GM23248 (cell line): ENCODE measurements around the gene KRTAP13-4. TPM values are rescaled to one million over a fixed set of nuclear protein-coding genes. Genes with fewer than 3 reads are reported as not detected.

ENCODE experiments used
- DNase-seq: peaks from one replicate; pipeline ENCODE4 v3.0.0-alpha.2; 2015
- H2AFZ ChIP-seq: fragments of 200-600 bp; sonication (generic); 2 replicates; pipeline ENCODE4 v1.6.1; 2016; ENCODE audit warnings: antibody characterized with exemption
- H3F3A ChIP-seq: fragments of 200-600 bp; sonication (generic); 2 replicates; pipeline ENCODE4 v1.6.1; 2016; ENCODE audit warnings: mild to moderate bottlenecking, antibody characterized with exemption, mixed run types; ENCODE audit not compliant: insufficient read depth
- H3K27ac ChIP-seq: fragments of 200-600 bp; sonication (generic); 2 replicates; pipeline ENCODE4 v1.5.1; 2016; ENCODE audit warnings: mild to moderate bottlenecking
- H3K27me3 ChIP-seq: fragments of 200-600 bp; sonication (generic); replicated peaks from 2 replicates; pipeline ENCODE4 v1.6.1; 2016; ENCODE audit warnings: mild to moderate bottlenecking; ENCODE audit not compliant: insufficient read depth
- H3K36me3 ChIP-seq: fragments of 200-600 bp; sonication (generic); 2 replicates; pipeline ENCODE4 v1.6.1; 2016; ENCODE audit warnings: low read depth, mild to moderate bottlenecking
- H3K4me1 ChIP-seq: fragments of 200-600 bp; sonication (generic); 2 replicates; pipeline ENCODE4 v1.6.1; 2016; ENCODE audit warnings: mild to moderate bottlenecking; ENCODE audit not compliant: insufficient read depth
- H3K4me2 ChIP-seq: fragments of 200-600 bp; sonication (generic); one replicate; pipeline ENCODE4 v1.6.1; 2016; ENCODE audit warnings: mild to moderate bottlenecking; ENCODE audit not compliant: unreplicated experiment
- H3K4me3 ChIP-seq: fragments of 200-600 bp; sonication (generic); 2 replicates; pipeline ENCODE4 v1.5.1; 2016; ENCODE audit warnings: mild to moderate bottlenecking
- H3K79me2 ChIP-seq: fragments of 200-600 bp; sonication (generic); 2 replicates; pipeline ENCODE4 v1.6.1; 2016; ENCODE audit warnings: mild to moderate bottlenecking; ENCODE audit not compliant: insufficient read depth
- H3K9ac ChIP-seq: fragments of 200-600 bp; sonication (generic); 2 replicates; pipeline ENCODE4 v1.6.1; 2016; ENCODE audit warnings: mild to moderate bottlenecking
- H3K9me2 ChIP-seq: fragments of 200-600 bp; sonication (generic); 2 replicates; pipeline ENCODE4 v1.6.1; 2016; ENCODE audit warnings: mixed run types, mild to moderate bottlenecking, moderate library complexity; ENCODE audit not compliant: insufficient read depth
- H3K9me3 ChIP-seq: fragments of 200-600 bp; sonication (generic); one replicate; pipeline ENCODE4 v1.6.1; 2017; ENCODE audit warnings: low read depth
- H4K20me1 ChIP-seq: fragments of 200-600 bp; sonication (generic); 2 replicates; pipeline ENCODE4 v1.6.0; 2016; ENCODE audit not compliant: insufficient read depth
- EZH2 ChIP-seq: fragments of 200-600 bp; sonication (generic); IDR thresholded peaks from 2 replicates; pipeline ENCODE4 v1.6.1; 2018; ENCODE audit warnings: antibody characterized with exemption, mild to moderate bottlenecking; ENCODE audit not compliant: insufficient read depth, poor library complexity, severe bottlenecking
- EZH2phosphoT487 ChIP-seq: fragments of 200-600 bp; sonication (generic); IDR thresholded peaks from 2 replicates; pipeline ENCODE4 v1.6.1; 2018; ENCODE audit warnings: antibody characterized with exemption, moderate library complexity, mild to moderate bottlenecking, low read depth; ENCODE audit not compliant: insufficient read depth
- WGBS, 2 experiments: methylation state at CpG; one replicate each; pipeline ENCODE4 v1.1.6; 2015 to 2017; ENCODE audit warnings: low lambda C conversion rate in 2 of 2, low coverage in 1 of 2; ENCODE audit errors: missing lambda C conversion rate in 2 of 2; 5-methylcytosine and 5-hydroxymethylcytosine counted together
- in situ Hi-C: fragments of 300-500 bp; cut with MboI; formaldehyde crosslinking; loops from 2 replicates; pipeline ENCODE4 v1.15.0; 2020
- polyA plus RNA-seq: library from polyadenylated mRNA; unstranded; fragments of >200 nt; fragmentation: Nextera tagmentation; extraction: Ambion mirVana; gene quantifications from 2 replicates; pipeline ENCODE4 v1.2.1, GENCODE V29; 2016
- total RNA-seq: library from RNA; depleted of rRNA; stranded (reverse); fragments of >200 nt; shearing (Covaris generic); gene quantifications from 2 replicates; pipeline ENCODE4 v1.2.3, GENCODE V29; 2014; rRNA removed

Gene KRTAP13-4
- total and polyA plus RNA-seq, 2 experiments from 2014 or later = not detected

GRCh38 chr21:30468900-30469714, 39.1 kb downstream of the KRTAP13-4 start:
- H2AFZ ChIP-seq = no peak overlapping the region
- H3K9me3 ChIP-seq = no peaks in the 10 kb centered on the region
- H4K20me1 ChIP-seq = no peaks in the 10 kb centered on the region
- 1 to 3% methylated on average over 6 of the region's 6 CpGs for WGBS, 2 experiments
- no peak overlapping the region for H3K27ac ChIP-seq
- DNase-seq = no peak
- in situ Hi-C loops = no loop called here
- no peak overlapping the region for H3K4me2 ChIP-seq
- H3K9ac ChIP-seq = no peak overlapping the region
- H3K4me3 ChIP-seq = no peak overlapping the region
- no peaks in the 10 kb centered on the region for H3K79me2 ChIP-seq
- TF ChIP-seq EZH2phosphoT487 (no peak), EZH2 (no peak)
- no peaks in the 10 kb centered on the region for H3F3A ChIP-seq
- H3K9me2 ChIP-seq = no peaks in the 10 kb centered on the region
- H3K4me1 ChIP-seq = no peaks in the 10 kb centered on the region
- no peaks in the 10 kb centered on the region for H3K27me3 ChIP-seq
- H3K36me3 ChIP-seq = no peaks in the 10 kb centered on the region

- no peak for DNase-seq
- no peak overlapping the region for H3K4me3 ChIP-seq
- H3K4me1 ChIP-seq = no peaks in the 10 kb centered on the region
- no peak overlapping the region for H3K9ac ChIP-seq
- in situ Hi-C loops = no loop called here
- no peak overlapping the region for H2AFZ ChIP-seq
- H3K9me3 ChIP-seq = no peaks in the 10 kb centered on the region
- H3K27ac ChIP-seq = no peak overlapping the region
- 7 to 8% methylated on average over 3 of the region's 3 CpGs for WGBS, 2 experiments
- no peaks in the 10 kb centered on the region for H4K20me1 ChIP-seq
- H3K9me2 ChIP-seq = no peaks in the 10 kb centered on the region
- H3K4me2 ChIP-seq = no peak overlapping the region
- TF ChIP-seq EZH2phosphoT487 = no peak
- no peak for TF ChIP-seq EZH2
- H3K36me3 ChIP-seq = no peaks in the 10 kb centered on the region
- H3K27me3 ChIP-seq = no peaks in the 10 kb centered on the region
- H3K79me2 ChIP-seq = no peaks in the 10 kb centered on the region
- no peaks in the 10 kb centered on the region for H3F3A ChIP-seq
Measured at GRCh38 chr21:30478004-30478403, 48.0 kb downstream of the KRTAP13-4 start.

GRCh38 chr21:30479259-30479658, 49.2 kb downstream of the KRTAP13-4 start:
- no peaks in the 10 kb centered on the region for H3K4me1 ChIP-seq
- TF ChIP-seq EZH2phosphoT487 (no peak), EZH2 (no peak)
- no peaks in the 10 kb centered on the region for H3F3A ChIP-seq
- in situ Hi-C loops = no loop called here
- H3K9me2 ChIP-seq = no peaks in the 10 kb centered on the region
- H4K20me1 ChIP-seq = no peaks in the 10 kb centered on the region
- DNase-seq = no peak
- no peak overlapping the region for H2AFZ ChIP-seq
- 14 to 18% methylated on average over 4 of the region's 4 CpGs for WGBS, 2 experiments
- no peak overlapping the region for H3K27ac ChIP-seq
- H3K27me3 ChIP-seq = no peaks in the 10 kb centered on the region
- H3K9ac ChIP-seq = no peak overlapping the region
- H3K4me2 ChIP-seq = no peak overlapping the region
- no peak overlapping the region for H3K4me3 ChIP-seq
- H3K79me2 ChIP-seq = no peaks in the 10 kb centered on the region
- H3K9me3 ChIP-seq = no peaks in the 10 kb centered on the region
- H3K36me3 ChIP-seq = no peaks in the 10 kb centered on the region

DNA sequence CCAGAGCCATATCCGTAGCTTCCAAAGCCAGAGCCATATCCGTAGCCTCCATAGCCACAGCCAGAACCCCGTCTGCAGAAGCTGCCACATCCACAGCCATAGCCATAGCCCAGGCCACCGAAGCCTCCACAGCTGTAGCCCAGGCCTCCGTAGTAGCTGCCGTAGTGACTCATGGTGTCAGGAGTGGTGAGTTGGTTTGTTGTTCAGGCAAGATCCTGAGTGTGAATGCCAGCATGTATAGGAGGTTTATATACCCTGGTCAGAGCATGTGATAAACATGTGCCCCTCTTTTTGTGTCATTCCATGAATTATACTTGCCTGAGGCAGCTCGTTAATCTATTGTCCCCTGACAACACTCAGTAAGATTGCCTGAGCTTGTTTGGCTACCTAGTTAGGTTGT, 50.1 kb downstream of the KRTAP13-4 start, which contains the start of gene KRTAP19-1:
KRTAP19-1 (minus strand) TSS at position 223 of the 400 bp plus-strand sequence; CDS start at position 173, 50 bp downstream.
- H3K79me2 ChIP-seq = no peaks in the 10 kb centered on the region
- H3K4me3 ChIP-seq = no peak within 1 kb of the TSS
- no peak for DNase-seq
- in situ Hi-C loops = no loop called here
- H3K27me3 ChIP-seq = no peaks in the 10 kb centered on the region
- no peak for TF ChIP-seq EZH2phosphoT487
- no peak for TF ChIP-seq EZH2
- H3F3A ChIP-seq = no peaks in the 10 kb centered on the region
- H2AFZ ChIP-seq = no peak within 1 kb of the TSS
- no peaks in the 10 kb centered on the region for H4K20me1 ChIP-seq
- no peaks in the 10 kb centered on the region for H3K4me1 ChIP-seq
- no peaks in the 10 kb centered on the region for H3K9me3 ChIP-seq
- no peaks in the 10 kb centered on the region for H3K9me2 ChIP-seq
- H3K27ac ChIP-seq = no peak within 1 kb of the TSS
- no peak within 1 kb of the TSS for H3K4me2 ChIP-seq
- 25 to 30% methylated on average over 7 of the region's 7 CpGs for WGBS, 2 experiments
- H3K36me3 ChIP-seq = no peaks in the 10 kb centered on the region
- H3K9ac ChIP-seq = no peak within 1 kb of the TSS

Other genes starting within 250 kb of the KRTAP13-4 start
- gene CLDN8, start 214.1 kb upstream of the KRTAP13-4 start, total RNA-seq = not detected in 2 replicates
- not detected in 2 replicates for gene CLDN8, start 214.1 kb upstream of the KRTAP13-4 start, polyA plus RNA-seq
- gene KRTAP24-1, start 147.3 kb upstream of the KRTAP13-4 start, total RNA-seq = not detected in 2 replicates
- not detected in 2 replicates for gene KRTAP24-1, start 147.3 kb upstream of the KRTAP13-4 start, polyA plus RNA-seq
- gene KRTAP25-1, start 140.7 kb upstream of the KRTAP13-4 start, total RNA-seq = not detected in 2 replicates
- not detected in 2 replicates for gene KRTAP25-1, start 140.7 kb upstream of the KRTAP13-4 start, polyA plus RNA-seq
- not detected in 2 replicates for gene KRTAP26-1, start 109.9 kb upstream of the KRTAP13-4 start, total RNA-seq
- gene KRTAP26-1, start 109.9 kb upstream of the KRTAP13-4 start, polyA plus RNA-seq = not detected in 2 replicates
- gene KRTAP27-1, start 92.5 kb upstream of the KRTAP13-4 start, total RNA-seq = not detected in 2 replicates
- not detected in 2 replicates for gene KRTAP27-1, start 92.5 kb upstream of the KRTAP13-4 start, polyA plus RNA-seq
- gene KRTAP23-1, start 81.6 kb upstream of the KRTAP13-4 start, total RNA-seq = not detected in 2 replicates
- gene KRTAP23-1, start 81.6 kb upstream of the KRTAP13-4 start, polyA plus RNA-seq = not detected in 2 replicates
- gene KRTAP13-2, start 57.9 kb upstream of the KRTAP13-4 start, total RNA-seq = not detected in 2 replicates
- gene KRTAP13-2, start 57.9 kb upstream of the KRTAP13-4 start, polyA plus RNA-seq = not detected in 2 replicates
- gene KRTAP13-1, start 34.2 kb upstream of the KRTAP13-4 start, total RNA-seq = not detected in 2 replicates
- gene KRTAP13-1, start 34.2 kb upstream of the KRTAP13-4 start, polyA plus RNA-seq = not detected in 2 replicates
- not detected in 2 replicates for gene KRTAP13-3, start 4.3 kb upstream of the KRTAP13-4 start, total RNA-seq
- gene KRTAP13-3, start 4.3 kb upstream of the KRTAP13-4 start, polyA plus RNA-seq = not detected in 2 replicates
- not detected in 2 replicates for gene KRTAP15-1, start 10.1 kb downstream of the KRTAP13-4 start, total RNA-seq
- not detected in 2 replicates for gene KRTAP15-1, start 10.1 kb downstream of the KRTAP13-4 start, polyA plus RNA-seq
- not detected in 2 replicates for gene KRTAP19-1, start 50.1 kb downstream of the KRTAP13-4 start, total RNA-seq
- not detected in 2 replicates for gene KRTAP19-1, start 50.1 kb downstream of the KRTAP13-4 start, polyA plus RNA-seq
- not detected in 2 replicates for gene KRTAP19-2, start 57.2 kb downstream of the KRTAP13-4 start, total RNA-seq
- gene KRTAP19-2, start 57.2 kb downstream of the KRTAP13-4 start, polyA plus RNA-seq = not detected in 2 replicates
- not detected in 2 replicates for gene KRTAP19-3, start 61.8 kb downstream of the KRTAP13-4 start, total RNA-seq
- not detected in 2 replicates for gene KRTAP19-3, start 61.8 kb downstream of the KRTAP13-4 start, polyA plus RNA-seq
- not detected in 2 replicates for gene KRTAP19-4, start 66.9 kb downstream of the KRTAP13-4 start, total RNA-seq
- gene KRTAP19-4, start 66.9 kb downstream of the KRTAP13-4 start, polyA plus RNA-seq = not detected in 2 replicates
- not detected in 2 replicates for gene KRTAP19-5, start 71.9 kb downstream of the KRTAP13-4 start, total RNA-seq
- gene KRTAP19-5, start 71.9 kb downstream of the KRTAP13-4 start, polyA plus RNA-seq = not detected in 2 replicates
- not detected in 2 replicates for gene KRTAP19-6, start 111.6 kb downstream of the KRTAP13-4 start, total RNA-seq
- gene KRTAP19-6, start 111.6 kb downstream of the KRTAP13-4 start, polyA plus RNA-seq = not detected in 2 replicates
- gene KRTAP19-7, start 131.1 kb downstream of the KRTAP13-4 start, total RNA-seq = not detected in 2 replicates
- gene KRTAP19-7, start 131.1 kb downstream of the KRTAP13-4 start, polyA plus RNA-seq = not detected in 2 replicates
- gene KRTAP22-2, start 160.2 kb downstream of the KRTAP13-4 start, total RNA-seq = not detected in 2 replicates
- gene KRTAP22-2, start 160.2 kb downstream of the KRTAP13-4 start, polyA plus RNA-seq = not detected in 2 replicates
- not detected in 2 replicates for gene KRTAP6-3, start 162.2 kb downstream of the KRTAP13-4 start, total RNA-seq
- gene KRTAP6-3, start 162.2 kb downstream of the KRTAP13-4 start, polyA plus RNA-seq = not detected in 2 replicates
- not detected in 2 replicates for gene KRTAP6-2, start 168.7 kb downstream of the KRTAP13-4 start, total RNA-seq
- gene KRTAP6-2, start 168.7 kb downstream of the KRTAP13-4 start, polyA plus RNA-seq = not detected in 2 replicates
- not detected in 2 replicates for gene KRTAP22-1, start 170.9 kb downstream of the KRTAP13-4 start, total RNA-seq
- gene KRTAP22-1, start 170.9 kb downstream of the KRTAP13-4 start, polyA plus RNA-seq = not detected in 2 replicates
- not detected in 2 replicates for gene KRTAP6-1, start 183.7 kb downstream of the KRTAP13-4 start, total RNA-seq
- gene KRTAP6-1, start 183.7 kb downstream of the KRTAP13-4 start, polyA plus RNA-seq = not detected in 2 replicates
- gene KRTAP20-1, start 186.2 kb downstream of the KRTAP13-4 start, total RNA-seq = not detected in 2 replicates
- not detected in 2 replicates for gene KRTAP20-1, start 186.2 kb downstream of the KRTAP13-4 start, polyA plus RNA-seq
- gene KRTAP20-4, start 190.4 kb downstream of the KRTAP13-4 start, total RNA-seq = not detected in 2 replicates
- gene KRTAP20-4, start 190.4 kb downstream of the KRTAP13-4 start, polyA plus RNA-seq = not detected in 2 replicates
- gene KRTAP20-2, start 205.0 kb downstream of the KRTAP13-4 start, total RNA-seq = not detected in 2 replicates
- gene KRTAP20-2, start 205.0 kb downstream of the KRTAP13-4 start, polyA plus RNA-seq = not detected in 2 replicates
- gene KRTAP20-3, start 212.6 kb downstream of the KRTAP13-4 start, total RNA-seq = not detected in 2 replicates
- not detected in 2 replicates for gene KRTAP20-3, start 212.6 kb downstream of the KRTAP13-4 start, polyA plus RNA-seq